HG02678 (cell line): ENCODE results near the gene SLC35F1.
A peak's percentile ranks its signal among the peaks of the same experiment; 100 is the strongest.

Source experiments
- ATAC-seq: cut with Tn5 transposase; IDR thresholded peaks from one replicate; pipeline ENCODE4 v1.9.1; 2021; ENCODE audit warnings: mild to moderate bottlenecking, moderate library complexity; ENCODE audit not compliant: unreplicated experiment

The SLC35F1 gene

GRCh38 chr6:118344014-118344670 lies 437.1 kb downstream of the SLC35F1 start:
- no peak for ATAC-seq

- ATAC-seq: no peak
Measured at GRCh38 chr6:118350881-118351430, 443.9 kb downstream of the SLC35F1 start.

GRCh38 chr6:118353564-118353963 lies 446.5 kb downstream of the SLC35F1 start:
- no peak for ATAC-seq

GRCh38 chr6:118354641-118355040 lies 447.6 kb downstream of the SLC35F1 start:
- ATAC-seq: peak; percentile 90

- ATAC-seq: no peak
Measured at GRCh38 chr6:118356054-118356453, 449.0 kb downstream of the SLC35F1 start.

GRCh38 chr6:118356686-118357085 lies 449.6 kb downstream of the SLC35F1 start:
- no peak for ATAC-seq
